Keratinocyte (primary cell): ENCODE data around the gene KCNMA1. TPM values are rescaled to one million over a fixed set of nuclear protein-coding genes. Genes with fewer than 3 reads are reported as not detected.

Experiments used
- DNase-seq: peaks from one replicate; pipeline ENCODE4 v3.0.0-alpha.2; 2011; ENCODE audit warnings: low read depth, missing footprints, low spot score
- FAIRE-seq: peaks from 2 replicates; lab custom pipeline; 2011; peaks lifted over from hg19 to GRCh38; lab: Jason Lieb, UNC
- H2AFZ ChIP-seq: 2 replicates; pipeline ENCODE4 v1.6.0; 2012; ENCODE audit warnings: low read length, control low read depth, inconsistent platforms; ENCODE audit not compliant: control insufficient read depth
- H3K27ac ChIP-seq: 2 replicates; pipeline ENCODE4 v1.5.1; 2011; ENCODE audit warnings: low read length; ENCODE audit not compliant: control insufficient read depth, insufficient read depth
- H3K27me3 ChIP-seq: 3 replicates; pipeline ENCODE4 v1.6.0; 2011; ENCODE audit warnings: low read length; ENCODE audit not compliant: control insufficient read depth, insufficient read depth; ENCODE audit errors: extremely low read depth
- H3K36me3 ChIP-seq, 2 experiments: 2 replicates in 1 of 2; 3 replicates in 1 of 2; pipeline ENCODE4 v1.5.1; 2011; ENCODE audit warnings: low read length in 2 of 2, mild to moderate bottlenecking in 1 of 2; ENCODE audit not compliant: control insufficient read depth in 2 of 2, insufficient read depth in 2 of 2; ENCODE audit errors: extremely low read depth in 1 of 2
- H3K4me1 ChIP-seq: 3 replicates; pipeline ENCODE4 v1.5.1; 2011; ENCODE audit warnings: low read length; ENCODE audit not compliant: control insufficient read depth, insufficient read depth; ENCODE audit errors: extremely low read depth
- H3K4me2 ChIP-seq: 3 replicates; pipeline ENCODE4 v1.6.0; 2011; ENCODE audit warnings: low read depth, low read length; ENCODE audit not compliant: control insufficient read depth, insufficient read depth; ENCODE audit errors: extremely low read depth
- H3K4me3 ChIP-seq, 3 experiments: fragments of 200-600 bp in 1 of 3; sonication (generic) in 1 of 3; 2 replicates in 2 of 3; 3 replicates in 1 of 3; pipeline ENCODE4 v1.5.1; 2011 to 2016; ENCODE audit warnings: low read length in 3 of 3, mild to moderate bottlenecking in 3 of 3, control low read depth in 2 of 3, inconsistent platforms in 1 of 3, low read depth in 1 of 3, mixed read lengths in 1 of 3, mixed run types in 1 of 3, moderate library complexity in 1 of 3; ENCODE audit not compliant: control insufficient read depth in 2 of 3, insufficient read depth in 2 of 3; ENCODE audit errors: extremely low read depth in 1 of 3
- H3K79me2 ChIP-seq: 2 replicates; pipeline ENCODE4 v1.6.0; 2012; ENCODE audit warnings: low read length; ENCODE audit not compliant: control insufficient read depth, insufficient read depth
- H3K9ac ChIP-seq: 3 replicates; pipeline ENCODE4 v1.6.0; 2011; ENCODE audit warnings: low read length; ENCODE audit not compliant: control insufficient read depth, insufficient read depth; ENCODE audit errors: extremely low read depth
- H3K9me1 ChIP-seq: 3 replicates; pipeline ENCODE4 v1.6.0; 2011; ENCODE audit warnings: low read length; ENCODE audit not compliant: control insufficient read depth, insufficient read depth; ENCODE audit errors: extremely low read depth
- H3K9me3 ChIP-seq: 2 replicates; pipeline ENCODE4 v1.5.1; 2012; ENCODE audit warnings: low read depth, low read length; ENCODE audit not compliant: control insufficient read depth
- H4K20me1 ChIP-seq: 3 replicates; pipeline ENCODE4 v1.6.0; 2011; ENCODE audit warnings: low read length; ENCODE audit not compliant: control insufficient read depth, insufficient read depth; ENCODE audit errors: extremely low read depth
- EZH2 ChIP-seq: IDR thresholded peaks from one replicate; pipeline ENCODE4 v1.6.1; 2012; ENCODE audit warnings: inconsistent platforms, mild to moderate bottlenecking, low read length, moderate library complexity
- dilution Hi-C: fragments of 300-500 bp; cut with MboI; formaldehyde crosslinking; loops from one replicate; pipeline ENCODE4 v1.7.0; 2020; ENCODE audit warnings: low sequenced_read_pairs; ENCODE audit not compliant: extremely low pct_ligation_motif_present
- polyA plus RNA-seq, 5 experiments: library from polyadenylated mRNA; depleted of rRNA in 3 of 5; stranded (reverse) in 3 of 5; stranded (forward) in 1 of 5; unstranded in 1 of 5; fragments of >200 nt; gene quantifications; 1 replicate in 1 of 5; 2 replicates in 3 of 5; 3 replicates in 1 of 5; pipeline versions ENCODE4 v1.2.1 to v1.2.3, GENCODE V29; 2011 to 2012; ENCODE audit warnings: missing spikeins in 2 of 5, low read depth in 1 of 5, low replicate concordance in 1 of 5
- TF ChIP-seq, protein P1 (sequence below), 3 experiments: IDR thresholded peaks in 1 of 3; conservative IDR thresholded peaks in 1 of 3; optimal IDR thresholded peaks in 1 of 3; 2 replicates in 2 of 3; 3 replicates in 1 of 3; pipeline versions ENCODE3 to v1.5.1; 2011; ENCODE audit warnings: low read length in 3 of 3, mild to moderate bottlenecking in 3 of 3, moderate library complexity in 2 of 3, control low read depth in 1 of 3, inconsistent platforms in 1 of 3; ENCODE audit not compliant: insufficient read depth in 2 of 3; ENCODE audit errors: extremely low read depth in 1 of 3

KCNMA1 gene
- polyA plus RNA-seq, 1 donor (not counting 4 experiments of a cell fraction or from before 2014, with no cell fraction given), result 6.3 TPM

DNA sequence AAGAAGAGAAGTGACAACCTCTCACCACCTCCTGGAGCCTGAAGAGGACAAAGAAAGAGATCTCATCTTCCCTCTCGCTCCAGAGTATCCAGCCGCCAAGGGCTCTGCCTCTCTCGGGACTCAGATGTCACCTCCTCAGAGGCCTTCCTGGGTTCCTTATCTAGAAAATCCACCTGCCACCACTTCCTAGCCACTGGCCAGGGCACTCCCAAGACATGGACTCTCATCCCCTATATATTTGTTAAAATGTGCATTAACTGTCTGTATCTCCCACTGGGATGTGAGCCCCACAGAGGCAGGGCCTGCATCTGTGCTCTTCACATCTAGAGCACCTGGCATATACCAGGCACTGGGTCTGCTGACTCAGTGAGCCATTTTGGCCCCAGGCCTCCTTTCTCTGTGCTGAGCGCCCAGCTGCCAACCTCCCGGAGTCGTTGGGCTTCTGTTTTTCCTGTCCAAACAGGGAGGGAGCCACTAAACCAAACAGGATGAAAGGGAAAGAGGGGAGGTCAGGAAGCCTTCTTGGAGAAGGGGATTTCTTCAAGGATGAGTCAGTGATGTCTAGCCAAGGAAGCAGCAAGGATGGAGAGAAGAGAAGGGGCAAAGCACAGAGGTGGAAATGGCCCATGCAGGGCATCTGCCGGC is 58.9 kb downstream of the KCNMA1 start:
- Histone ChIP-seq H4K20me1 (no peaks in the 10 kb centered on the region), H3K27ac (peak overlapping the region; percentile 29), H3K9me3 (no peaks in the 10 kb centered on the region), H3K9ac (no peak overlapping the region), H2AFZ (peak overlapping the region; percentile 31), H3K4me1 (peaks cover 33% of the 10 kb centered on the region), H3K4me3 (no peak overlapping the region), H3K27me3 (no peaks in the 10 kb centered on the region), H3K9me1 (no peaks in the 10 kb centered on the region), H3K36me3 (no peaks in the 10 kb centered on the region), H3K4me2 (peak overlapping the region; percentile 29), H3K79me2 (no peaks in the 10 kb centered on the region)
- FAIRE-seq (peak; percentile 5), DNase-seq (peak; percentile 61)
- dilution Hi-C loops, result no loop called here
- no peak for TF ChIP-seq EZH2
- TF ChIP-seq, protein P1, sequence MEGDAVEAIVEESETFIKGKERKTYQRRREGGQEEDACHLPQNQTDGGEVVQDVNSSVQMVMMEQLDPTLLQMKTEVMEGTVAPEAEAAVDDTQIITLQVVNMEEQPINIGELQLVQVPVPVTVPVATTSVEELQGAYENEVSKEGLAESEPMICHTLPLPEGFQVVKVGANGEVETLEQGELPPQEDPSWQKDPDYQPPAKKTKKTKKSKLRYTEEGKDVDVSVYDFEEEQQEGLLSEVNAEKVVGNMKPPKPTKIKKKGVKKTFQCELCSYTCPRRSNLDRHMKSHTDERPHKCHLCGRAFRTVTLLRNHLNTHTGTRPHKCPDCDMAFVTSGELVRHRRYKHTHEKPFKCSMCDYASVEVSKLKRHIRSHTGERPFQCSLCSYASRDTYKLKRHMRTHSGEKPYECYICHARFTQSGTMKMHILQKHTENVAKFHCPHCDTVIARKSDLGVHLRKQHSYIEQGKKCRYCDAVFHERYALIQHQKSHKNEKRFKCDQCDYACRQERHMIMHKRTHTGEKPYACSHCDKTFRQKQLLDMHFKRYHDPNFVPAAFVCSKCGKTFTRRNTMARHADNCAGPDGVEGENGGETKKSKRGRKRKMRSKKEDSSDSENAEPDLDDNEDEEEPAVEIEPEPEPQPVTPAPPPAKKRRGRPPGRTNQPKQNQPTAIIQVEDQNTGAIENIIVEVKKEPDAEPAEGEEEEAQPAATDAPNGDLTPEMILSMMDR (optimal IDR thresholded peaks at IDR 0.05 in 1 of 3, IDR thresholded peaks at IDR 0.05 in 1 of 3, conservative IDR thresholded peaks at IDR 0.05 in 1 of 3; ENCODE audit: extremely low read depth in 1 of 3, insufficient read depth in 2 of 3, low read length in 3 of 3), result no peak

GRCh38 chr10:77577666-77578229 is 59.9 kb downstream of the KCNMA1 start:
- H3K27me3 ChIP-seq, result no peaks in the 10 kb centered on the region
- DNase-seq, result no peak
- no peak overlapping the region for H3K4me3 ChIP-seq
- no peak overlapping the region for H3K4me2 ChIP-seq
- H3K4me1 ChIP-seq, result peaks cover 24% of the 10 kb centered on the region
- no peaks in the 10 kb centered on the region for H3K36me3 ChIP-seq
- no peak overlapping the region for H3K27ac ChIP-seq
- dilution Hi-C loops, result no loop called here
- no peak for TF ChIP-seq EZH2
- no peaks in the 10 kb centered on the region for H3K79me2 ChIP-seq
- H3K9me3 ChIP-seq, result no peaks in the 10 kb centered on the region
- no peak overlapping the region for H2AFZ ChIP-seq
- no peak for FAIRE-seq
- H3K9me1 ChIP-seq, result no peaks in the 10 kb centered on the region
- no peak overlapping the region for H3K9ac ChIP-seq
- H4K20me1 ChIP-seq, result no peaks in the 10 kb centered on the region
